A673 (cell line): ENCODE results near the gene ZNF444.

Experiments
- CTCF ChIP-seq: fragments of 300-800, 200-600 bp; sonication (generic); conservative IDR thresholded peaks from 2 replicates; pipeline ENCODE4 v1.5.1; 2017; ENCODE audit warnings: low read depth, mild to moderate bottlenecking, antibody characterized with exemption, low read length, moderate library complexity, mixed read lengths
- EZH2 ChIP-seq: fragments of 200-600 bp; sonication (generic); IDR thresholded peaks from 2 replicates; pipeline ENCODE4 v1.6.1; 2017; ENCODE audit warnings: borderline replicate concordance, low read depth, mild to moderate bottlenecking, mixed read lengths, antibody characterized with exemption, low read length; ENCODE audit not compliant: poor library complexity, severe bottlenecking

- TF ChIP-seq CTCF (no peak), EZH2 (no peak)
Observed at GRCh38 chr19:56115490-56115889, 25.6 kb upstream of the ZNF444 start.
